HepG2 (cell line): Measurements from ENCODE around the gene ABHD2. TPM values are rescaled to one million over a fixed set of nuclear protein-coding genes. Genes with fewer than 3 reads are reported as not detected.
A peak's percentile ranks its signal among the peaks of the same experiment; 100 is the strongest.

ENCODE experiments used
- ADNP ChIP-seq: sonication (generic); formaldehyde crosslinking; IDR thresholded peaks from 2 replicates; pipeline ENCODE4 v1.4.0; 2020; ENCODE audit warnings: missing genetic modification reagents
- HDAC1 ChIP-seq: sonication (generic); formaldehyde crosslinking; IDR thresholded peaks from 2 replicates; pipeline ENCODE4 v1.5.1; 2020; ENCODE audit warnings: mild to moderate bottlenecking, missing genetic modification reagents
- HMGXB4 ChIP-seq, 2 experiments: sonication (generic) in 1 of 2; formaldehyde crosslinking in 1 of 2; IDR thresholded peaks; 2 replicates each; pipeline versions ENCODE4 v1.4.0 to v1.6.1; 2018 to 2020; ENCODE audit warnings: missing genetic modification reagents in 2 of 2, borderline replicate concordance in 1 of 2, low read depth in 1 of 2, mild to moderate bottlenecking in 1 of 2, missing biosample characterization in 1 of 2
- HNRNPH1 ChIP-seq: fragments of 200-400 bp; formaldehyde crosslinking; optimal IDR thresholded peaks from 2 replicates; pipeline ENCODE3; 2017; ENCODE audit warnings: mild to moderate bottlenecking, low read depth, low read length
- KLF13 ChIP-seq: sonication (generic); formaldehyde crosslinking; IDR thresholded peaks from 2 replicates; pipeline ENCODE4 v1.4.0; 2020; ENCODE audit warnings: mild to moderate bottlenecking, missing genetic modification reagents
- REL ChIP-seq: sonication (generic); formaldehyde crosslinking; conservative IDR thresholded peaks from 2 replicates; pipeline ENCODE4 v1.8.0; 2022; ENCODE audit warnings: mild to moderate bottlenecking, missing genetic modification reagents, moderate library complexity
- RNF2 ChIP-seq: fragments of 450-650 bp; conservative IDR thresholded peaks from 2 replicates; pipeline ENCODE4 v1.6.1; 2016; ENCODE audit warnings: low read depth
- ZBTB2 ChIP-seq: sonication (generic); formaldehyde crosslinking; IDR thresholded peaks from 2 replicates; pipeline ENCODE4 v1.8.0; 2022; ENCODE audit warnings: low read depth, missing genetic modification reagents
- ZBTB20 ChIP-seq: sonication (generic); formaldehyde crosslinking; IDR thresholded peaks from 2 replicates; pipeline ENCODE4 v1.8.1; 2023; ENCODE audit warnings: missing genetic modification reagents, low read depth, mild to moderate bottlenecking, borderline replicate concordance
- ZBTB34 ChIP-seq: sonication (generic); formaldehyde crosslinking; IDR thresholded peaks from 2 replicates; pipeline ENCODE4 v1.8.0; 2022; ENCODE audit warnings: mild to moderate bottlenecking, missing genetic modification reagents
- ZNF260 ChIP-seq: sonication (generic); formaldehyde crosslinking; IDR thresholded peaks from 2 replicates; pipeline ENCODE4 v1.4.0; 2020; ENCODE audit warnings: missing genetic modification reagents, low read depth, mild to moderate bottlenecking, borderline replicate concordance
- ZNF343 ChIP-seq: sonication (generic); formaldehyde crosslinking; IDR thresholded peaks from 2 replicates; pipeline ENCODE4 v1.4.0; 2020; ENCODE audit warnings: mild to moderate bottlenecking, missing genetic modification reagents
- ZNF530 ChIP-seq: sonication (generic); formaldehyde crosslinking; IDR thresholded peaks from 2 replicates; pipeline ENCODE4 v1.5.0; 2020; ENCODE audit warnings: low read depth, mild to moderate bottlenecking, missing genetic modification reagents
- ZNF577 ChIP-seq: sonication (generic); formaldehyde crosslinking; IDR thresholded peaks from 2 replicates; pipeline ENCODE4 v1.4.0; 2020; ENCODE audit warnings: mild to moderate bottlenecking, low read depth, missing genetic modification reagents, borderline replicate concordance
- ZNF652 ChIP-seq: IDR thresholded peaks from 2 replicates; pipeline ENCODE4 v1.6.1; 2016; ENCODE audit warnings: low read depth, borderline replicate concordance
- polyA plus RNA-seq, 8 experiments: library from polyadenylated mRNA; depleted of rRNA in 3 of 8; stranded (reverse) in 7 of 8; unstranded in 1 of 8; fragments of >200 nt; fragmentation: Illumina TruSeq in 4 of 8; extraction: Trizol in 4 of 8; gene quantifications; 2 replicates each; pipeline versions ENCODE4 v1.2.1 to v1.2.3, GENCODE V29; 2011 to 2016; ENCODE audit warnings: low read depth in 4 of 8, missing spikeins in 1 of 8, mixed read lengths in 1 of 8; ENCODE audit not compliant: insufficient read depth in 1 of 8
- total RNA-seq, 5 experiments: library from RNA; depleted of rRNA; stranded (reverse); fragments of >200 nt; fragmentation: Illumina TruSeq; extraction: Trizol; gene quantifications; 2 replicates each; pipeline ENCODE4 v1.2.3, GENCODE V29; 2016; ENCODE audit warnings: low read depth in 1 of 5
- TF ChIP-seq, protein P1 (sequence below): sonication (generic); formaldehyde crosslinking; IDR thresholded peaks from 2 replicates; pipeline ENCODE4 v1.4.0; 2020; ENCODE audit warnings: mild to moderate bottlenecking, missing genetic modification reagents

The ABHD2 gene
- total and polyA plus RNA-seq, 2 of the 13 experiments (the other 11 are each of a cell fraction or from before 2014, with no cell fraction given) = 14.8 to 22.4 TPM

DNA sequence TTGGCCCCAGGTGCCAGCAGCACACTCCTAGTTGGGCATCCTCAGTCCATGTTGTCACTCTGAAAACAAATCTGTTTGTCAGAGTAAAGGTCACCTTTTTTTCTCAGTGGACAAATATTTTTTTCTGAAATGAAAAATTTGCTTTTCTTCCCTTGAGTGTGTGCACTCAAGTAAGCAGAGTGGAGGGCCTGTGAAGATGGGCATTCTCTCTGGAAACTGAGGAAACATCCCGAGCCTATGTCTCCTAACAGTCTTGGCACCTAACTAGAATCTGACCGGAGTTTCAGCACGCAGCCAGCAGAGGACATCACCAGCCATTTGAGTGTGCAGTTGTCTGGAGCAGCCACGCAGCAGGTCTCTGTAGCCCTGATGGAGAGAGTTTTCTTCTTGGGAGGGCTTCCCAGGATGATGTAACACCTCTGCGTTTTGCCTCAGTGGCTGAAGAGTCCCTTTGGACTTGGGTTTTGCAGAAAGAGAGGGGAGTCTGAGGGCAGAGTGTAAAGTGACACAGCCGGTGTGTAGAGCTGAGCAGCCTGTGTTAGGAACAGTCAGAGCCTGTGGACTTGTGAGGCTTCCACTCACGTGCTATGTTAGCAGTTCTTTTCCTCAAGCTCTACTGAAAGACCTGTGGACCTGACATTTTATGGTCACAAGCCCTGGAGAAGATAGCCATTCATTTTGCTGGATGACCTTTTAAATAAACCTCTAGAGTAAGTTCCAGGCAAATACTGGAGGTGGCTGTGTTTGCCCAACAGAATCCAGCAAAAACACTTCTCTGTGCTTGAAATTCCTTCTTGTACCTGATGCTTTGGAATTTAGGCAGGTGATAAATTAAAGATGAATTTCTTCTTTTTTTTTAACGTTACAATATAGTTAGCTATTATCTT is 51.6 kb downstream of the ABHD2 start (continued):
- TF ChIP-seq ZBTB20 (CRISPR knock-in tag) (no peak), ZBTB34 (CRISPR knock-in tag) (no peak; the same call in 1 of the 2 replicates), ZNF260 (CRISPR knock-in tag) (no peak), ADNP (CRISPR knock-in tag) (no peak), HDAC1 (CRISPR knock-in tag) (peak; percentile 14; the same call in 1 of the 2 replicates), ZNF530 (no peak), KLF13 (CRISPR knock-in tag) (no peak), HNRNPH1 (no peak), ZNF652 (CRISPR knock-in tag) (no peak), ZNF343 (no peak), RNF2 (no peak), ZBTB2 (CRISPR knock-in tag) (no peak), HMGXB4 (CRISPR knock-in tag; IDR thresholded peaks at IDR 0.05; ENCODE audit: borderline replicate concordance in 1 of 2, low read depth in 1 of 2) (no peak), REL (CRISPR knock-in tag) (0 out of 2 replicates have a peak, but pooled peaks have one; percentile 23), ZNF577 (no peak)
- TF ChIP-seq, protein P1, sequence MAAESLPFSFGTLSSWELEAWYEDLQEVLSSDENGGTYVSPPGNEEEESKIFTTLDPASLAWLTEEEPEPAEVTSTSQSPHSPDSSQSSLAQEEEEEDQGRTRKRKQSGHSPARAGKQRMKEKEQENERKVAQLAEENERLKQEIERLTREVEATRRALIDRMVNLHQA (CRISPR knock-in tag) = no peak
